Activated naive CD4-positive, alpha-beta T cell treated with anti-CD3 and anti-CD28 coated beads, Interleukin-2, amount 50 U/mL, for 24 hours (primary cell): ENCODE results near the gene F10.

ENCODE experiments used
- H3K27ac Mint-ChIP-seq: one replicate; pipeline ENCODE4 v1.8.0; 2021; ENCODE audit warnings: mild to moderate bottlenecking, mixed read lengths
- H3K27me3 Mint-ChIP-seq: one replicate; pipeline ENCODE4 v1.8.0; 2021; ENCODE audit warnings: mixed read lengths
- H3K36me3 Mint-ChIP-seq: one replicate; pipeline ENCODE4 v1.8.0; 2021; ENCODE audit warnings: mixed read lengths
- H3K4me1 Mint-ChIP-seq: one replicate; pipeline ENCODE4 v1.8.0; 2021; ENCODE audit warnings: mixed read lengths
- H3K4me3 Mint-ChIP-seq: one replicate; pipeline ENCODE4 v1.8.0; 2021; ENCODE audit warnings: mild to moderate bottlenecking, mixed read lengths
- H3K9me3 Mint-ChIP-seq: one replicate; pipeline ENCODE4 v1.8.0; 2021; ENCODE audit warnings: mixed read lengths

F10 gene

GRCh38 chr13:113169277-113170272 lies 47.0 kb downstream of the F10 start:
- Mint-ChIP-seq H3K4me3 (no peak overlapping the region), H3K4me1 (peaks cover 24% of the 10 kb centered on the region), H3K27me3 (no peaks in the 10 kb centered on the region), H3K27ac (no peak overlapping the region), H3K36me3 (peaks cover 21% of the 10 kb centered on the region), H3K9me3 (no peaks in the 10 kb centered on the region)

- Mint-ChIP-seq H3K4me1 (peaks cover 25% of the 10 kb centered on the region), H3K27ac (no peak overlapping the region), H3K4me3 (peak overlapping the region; percentile 19), H3K36me3 (peaks cover 26% of the 10 kb centered on the region), H3K9me3 (no peaks in the 10 kb centered on the region), H3K27me3 (no peaks in the 10 kb centered on the region)
Observed at GRCh38 chr13:113170511-113170910, 47.9 kb downstream of the F10 start.

- peaks cover 28% of the 10 kb centered on the region for H3K36me3 Mint-ChIP-seq
- H3K27me3 Mint-ChIP-seq: no peaks in the 10 kb centered on the region
- peaks cover 26% of the 10 kb centered on the region for H3K4me1 Mint-ChIP-seq
- no peak overlapping the region for H3K4me3 Mint-ChIP-seq
- peaks cover 5% of the 10 kb centered on the region for H3K9me3 Mint-ChIP-seq
- no peak overlapping the region for H3K27ac Mint-ChIP-seq
Observed at GRCh38 chr13:113171250-113172125, 48.9 kb downstream of the F10 start.

GRCh38 chr13:113172419-113172926 lies 49.9 kb downstream of the F10 start:
- no peak overlapping the region for H3K27ac Mint-ChIP-seq

GRCh38 chr13:113176280-113176679 lies 53.7 kb downstream of the F10 start:
- Mint-ChIP-seq H3K27me3 (no peaks in the 10 kb centered on the region), H3K4me3 (peak overlapping the region; percentile 75), H3K9me3 (peaks cover 6% of the 10 kb centered on the region), H3K36me3 (peaks cover 24% of the 10 kb centered on the region), H3K27ac (peak overlapping the region; percentile 98), H3K4me1 (peaks cover 45% of the 10 kb centered on the region)

More at GRCh38 chr13:113172419-113172926, 49.9 kb downstream of the F10 start:
- peaks cover 25% of the 10 kb centered on the region for H3K4me1 Mint-ChIP-seq
- peaks cover 6% of the 10 kb centered on the region for H3K9me3 Mint-ChIP-seq
- H3K27me3 Mint-ChIP-seq: no peaks in the 10 kb centered on the region
- H3K4me3 Mint-ChIP-seq: no peak overlapping the region
- H3K36me3 Mint-ChIP-seq: peaks cover 23% of the 10 kb centered on the region

GRCh38 chr13:113176822-113177221 lies 54.2 kb downstream of the F10 start:
- Mint-ChIP-seq H3K27me3 (no peaks in the 10 kb centered on the region), H3K36me3 (peaks cover 26% of the 10 kb centered on the region), H3K27ac (no peak overlapping the region), H3K4me3 (no peak overlapping the region), H3K9me3 (peaks cover 6% of the 10 kb centered on the region), H3K4me1 (peaks cover 48% of the 10 kb centered on the region)

- H3K27me3 Mint-ChIP-seq: no peaks in the 10 kb centered on the region
- peaks cover 33% of the 10 kb centered on the region for H3K36me3 Mint-ChIP-seq
- H3K4me3 Mint-ChIP-seq: peak overlapping the region; percentile 23
- H3K4me1 Mint-ChIP-seq: peaks cover 51% of the 10 kb centered on the region
- H3K9me3 Mint-ChIP-seq: peaks cover 6% of the 10 kb centered on the region
- no peak overlapping the region for H3K27ac Mint-ChIP-seq
Observed at GRCh38 chr13:113178070-113178895, 55.7 kb downstream of the F10 start.

GRCh38 chr13:113178896-113179167 lies 56.2 kb downstream of the F10 start:
- H3K36me3 Mint-ChIP-seq: peaks cover 36% of the 10 kb centered on the region
- H3K9me3 Mint-ChIP-seq: peaks cover 6% of the 10 kb centered on the region
- no peak overlapping the region for H3K4me3 Mint-ChIP-seq
- peaks cover 56% of the 10 kb centered on the region for H3K4me1 Mint-ChIP-seq
- no peaks in the 10 kb centered on the region for H3K27me3 Mint-ChIP-seq
- H3K27ac Mint-ChIP-seq: no peak overlapping the region

GRCh38 chr13:113179374-113180230 lies 57.0 kb downstream of the F10 start:
- Mint-ChIP-seq H3K9me3 (peaks cover 6% of the 10 kb centered on the region), H3K27ac (peak overlapping the region; percentile 84), H3K27me3 (no peaks in the 10 kb centered on the region), H3K4me1 (peaks cover 57% of the 10 kb centered on the region), H3K4me3 (no peak overlapping the region), H3K36me3 (peaks cover 33% of the 10 kb centered on the region)

- Mint-ChIP-seq H3K27ac (no peak overlapping the region), H3K36me3 (peaks cover 29% of the 10 kb centered on the region), H3K9me3 (no peaks in the 10 kb centered on the region), H3K27me3 (no peaks in the 10 kb centered on the region), H3K4me3 (peak overlapping the region; percentile 39), H3K4me1 (peaks cover 56% of the 10 kb centered on the region)
Observed at GRCh38 chr13:113182046-113182445, 59.4 kb downstream of the F10 start.

GRCh38 chr13:113183450-113184129 lies 61.0 kb downstream of the F10 start:
- Mint-ChIP-seq H3K27me3 (no peaks in the 10 kb centered on the region), H3K4me3 (peak overlapping the region; percentile 71), H3K4me1 (peaks cover 65% of the 10 kb centered on the region), H3K36me3 (peaks cover 29% of the 10 kb centered on the region), H3K27ac (peak overlapping the region; percentile 38), H3K9me3 (no peaks in the 10 kb centered on the region)

GRCh38 chr13:113184568-113185440 lies 62.2 kb downstream of the F10 start:
- Mint-ChIP-seq H3K27ac (peak overlapping the region; percentile 87), H3K9me3 (no peaks in the 10 kb centered on the region), H3K4me1 (peaks cover 61% of the 10 kb centered on the region), H3K36me3 (peaks cover 32% of the 10 kb centered on the region), H3K27me3 (no peaks in the 10 kb centered on the region), H3K4me3 (peak overlapping the region; percentile 87)
